Left ventricle myocardium inferior (tissue), 1 donor: Measurements from ENCODE around the gene ZNF593. TPM values are rescaled to one million over a fixed set of nuclear protein-coding genes. Genes with fewer than 3 reads are reported as not detected.
A peak's percentile ranks its signal among the peaks of the same experiment; 100 is the strongest.

Experiments used
- DNase-seq: peaks from one replicate; pipeline ENCODE4 v3.0.0-alpha.2; 2020
- H3K27ac ChIP-seq: fragments of 200-600 bp; replicated peaks from 2 replicates; pipeline ENCODE4 v1.8.0; 2021
- H3K27me3 ChIP-seq: fragments of 200-600 bp; 2 replicates; pipeline ENCODE4 v1.8.0; 2021; ENCODE audit warnings: low read depth
- H3K36me3 ChIP-seq: fragments of 200-600 bp; 2 replicates; pipeline ENCODE4 v1.8.0; 2021
- H3K4me1 ChIP-seq: fragments of 200-600 bp; 2 replicates; pipeline ENCODE4 v1.8.0; 2021
- H3K4me3 ChIP-seq: fragments of 200-600 bp; 2 replicates; pipeline ENCODE4 v1.8.0; 2021; ENCODE audit warnings: mild to moderate bottlenecking, moderate library complexity
- H3K9me3 ChIP-seq: fragments of 200-600 bp; replicated peaks from 2 replicates; pipeline ENCODE4 v1.8.0; 2021
- intact Hi-C: fragments of 100-400 bp; cut with micrococcal nuclease; formaldehyde crosslinking; loops from one replicate; pipeline ENCODE4 v1.11.0; 2022
- total RNA-seq: library from RNA; stranded (reverse); fragmentation: NEBNext Ultra II Directional; extraction: Animal tissue kit (Norgen Biotek cat#: 25700); gene quantifications from one replicate; pipeline ENCODE4 v1.2.1, GENCODE V29; 2021
- TF ChIP-seq, protein P1 (sequence below): fragments of 200-600 bp; IDR thresholded peaks from 2 replicates; pipeline ENCODE4 v1.8.0; 2021; ENCODE audit warnings: antibody characterized with exemption, mild to moderate bottlenecking, borderline replicate concordance
- donor health status: DM: no; HTN: yes; CAD: no; lungs with severe emphysema.

The ZNF593 gene
- total RNA-seq, 1 donor from 2014 or later, result 13.7 TPM

DNA sequence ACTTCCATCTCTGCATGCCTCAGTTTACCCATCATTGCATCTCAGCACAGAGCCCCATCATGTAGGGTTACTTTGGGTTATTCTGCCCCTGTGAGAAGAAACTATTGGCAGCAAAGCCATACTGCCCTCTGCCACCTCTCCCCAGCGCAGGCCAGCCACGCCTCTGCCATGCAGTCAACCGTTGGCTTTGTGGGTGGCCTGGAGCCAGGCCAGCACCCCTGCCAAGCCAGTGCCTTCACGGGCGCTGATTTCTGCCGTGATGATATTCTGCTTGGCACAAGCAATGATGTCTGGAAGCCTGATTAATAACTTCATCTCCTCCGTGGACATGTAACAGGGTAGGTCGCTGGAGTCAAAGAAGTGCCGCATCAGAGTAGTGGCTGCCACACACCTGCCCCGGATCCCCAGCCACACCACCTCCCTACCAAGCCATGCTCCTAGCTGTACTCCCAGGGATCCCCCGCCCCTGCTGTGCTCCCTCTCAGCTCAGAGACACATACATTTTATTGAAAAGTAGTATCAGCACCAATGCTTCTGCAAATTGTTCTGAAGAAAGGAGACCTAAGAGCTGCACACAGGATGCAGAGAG, 49.3 kb downstream of the ZNF593 start:
- Histone ChIP-seq H3K9me3 (no peaks in the 10 kb centered on the region), H3K4me3 (no peak overlapping the region), H3K4me1 (no peaks in the 10 kb centered on the region), H3K36me3 (no peaks in the 10 kb centered on the region), H3K27me3 (no peaks in the 10 kb centered on the region), H3K27ac (no peak overlapping the region)
- intact Hi-C loops, result no loop called here
- TF ChIP-seq, protein P1, sequence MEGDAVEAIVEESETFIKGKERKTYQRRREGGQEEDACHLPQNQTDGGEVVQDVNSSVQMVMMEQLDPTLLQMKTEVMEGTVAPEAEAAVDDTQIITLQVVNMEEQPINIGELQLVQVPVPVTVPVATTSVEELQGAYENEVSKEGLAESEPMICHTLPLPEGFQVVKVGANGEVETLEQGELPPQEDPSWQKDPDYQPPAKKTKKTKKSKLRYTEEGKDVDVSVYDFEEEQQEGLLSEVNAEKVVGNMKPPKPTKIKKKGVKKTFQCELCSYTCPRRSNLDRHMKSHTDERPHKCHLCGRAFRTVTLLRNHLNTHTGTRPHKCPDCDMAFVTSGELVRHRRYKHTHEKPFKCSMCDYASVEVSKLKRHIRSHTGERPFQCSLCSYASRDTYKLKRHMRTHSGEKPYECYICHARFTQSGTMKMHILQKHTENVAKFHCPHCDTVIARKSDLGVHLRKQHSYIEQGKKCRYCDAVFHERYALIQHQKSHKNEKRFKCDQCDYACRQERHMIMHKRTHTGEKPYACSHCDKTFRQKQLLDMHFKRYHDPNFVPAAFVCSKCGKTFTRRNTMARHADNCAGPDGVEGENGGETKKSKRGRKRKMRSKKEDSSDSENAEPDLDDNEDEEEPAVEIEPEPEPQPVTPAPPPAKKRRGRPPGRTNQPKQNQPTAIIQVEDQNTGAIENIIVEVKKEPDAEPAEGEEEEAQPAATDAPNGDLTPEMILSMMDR, result no peak
- DNase-seq, result peak; percentile 26

Other genes starting within 250 kb of the ZNF593 start
- gene PAFAH2, start 171.8 kb upstream of the ZNF593 start, total RNA-seq, result 10.6 TPM
- 11.3 TPM for gene EXTL1, start 148.1 kb upstream of the ZNF593 start, total RNA-seq
- 7.1 TPM for gene SLC30A2, start 123.8 kb upstream of the ZNF593 start, total RNA-seq
- gene TRIM63, start 102.3 kb upstream of the ZNF593 start, total RNA-seq, result 203 TPM
- 4.2 TPM for gene PDIK1L, start 58.1 kb upstream of the ZNF593 start, total RNA-seq
- gene FAM110D, start 10.8 kb upstream of the ZNF593 start, total RNA-seq, result 3.1 TPM
- not detected for gene C1orf232, start 945 bp upstream of the ZNF593 start, total RNA-seq
- not detected for gene ZNF593OS, start 1.9 kb downstream of the ZNF593 start, total RNA-seq
- 1.8 TPM for gene CNKSR1, start 7.6 kb downstream of the ZNF593 start, total RNA-seq
- gene CATSPER4, start 20.7 kb downstream of the ZNF593 start, total RNA-seq, result not detected
- gene CEP85, start 64.3 kb downstream of the ZNF593 start, total RNA-seq, result 71.2 TPM
- gene SH3BGRL3, start 110.2 kb downstream of the ZNF593 start, total RNA-seq, result 32.1 TPM
- gene UBXN11, start 136.7 kb downstream of the ZNF593 start, total RNA-seq, result 11.6 TPM
- 2.4 TPM for gene CD52, start 148.1 kb downstream of the ZNF593 start, total RNA-seq
- not detected for gene CRYBG2, start 184.2 kb downstream of the ZNF593 start, total RNA-seq
- not detected for gene ZNF683, start 202.8 kb downstream of the ZNF593 start, total RNA-seq
- gene LIN28A, start 240.9 kb downstream of the ZNF593 start, total RNA-seq, result not detected